DMS53 (cell line): ENCODE results near the gene SMURF2.
"Not testable (repeated sequence)": the region's sequence is repeated elsewhere in the genome, so short reads cannot be mapped to it uniquely, and the experiment has no call there.

ENCODE experiments used
- DNase-seq: peaks from one replicate; lab custom pipeline; 2025; lab: John Stamatoyannopoulos, UW

The SMURF2 gene

DNA sequence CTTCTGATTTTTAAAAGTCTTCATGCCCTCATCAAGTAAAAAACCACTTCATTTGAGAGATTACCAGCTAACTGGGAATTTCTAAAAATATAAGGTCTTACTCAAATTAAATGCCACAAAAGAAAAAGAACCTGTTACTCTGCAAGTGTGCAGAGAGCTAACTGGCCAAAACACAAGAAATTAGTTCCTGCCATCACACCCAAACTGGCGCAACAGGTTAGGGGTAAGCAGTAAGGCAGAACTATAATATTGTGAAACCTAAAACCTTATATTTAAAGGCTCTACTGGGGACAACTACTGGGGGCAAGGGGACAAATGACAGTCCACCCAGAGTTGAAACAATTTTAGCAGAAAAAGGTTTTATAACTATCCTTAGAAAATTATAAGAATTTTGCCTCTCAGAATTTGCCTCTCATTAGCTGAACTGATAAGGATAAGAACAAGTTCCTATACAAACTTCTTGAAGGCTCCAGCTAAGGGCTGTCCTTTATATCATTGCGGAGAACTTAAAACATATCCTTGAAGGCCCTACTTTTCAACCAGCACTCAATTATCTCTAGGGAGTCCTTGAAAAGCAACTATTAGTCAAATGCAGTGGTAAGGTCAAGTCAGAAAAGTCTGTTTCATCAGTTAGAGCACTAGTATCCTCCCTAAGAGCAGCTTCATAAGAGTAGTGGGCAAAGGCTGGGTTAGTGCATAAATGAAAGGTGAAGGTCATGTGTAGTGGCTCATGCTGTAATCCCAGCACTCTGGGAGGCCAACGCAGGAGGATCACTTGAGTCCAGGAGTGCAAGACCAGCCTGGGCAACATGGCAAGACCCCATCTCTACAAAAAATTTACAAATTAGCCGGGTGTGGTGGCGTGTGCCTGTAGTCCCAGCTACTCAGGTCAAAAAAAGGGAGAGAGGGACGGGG is 31.5 kb downstream of the SMURF2 start:
- no peak for DNase-seq

DNA sequence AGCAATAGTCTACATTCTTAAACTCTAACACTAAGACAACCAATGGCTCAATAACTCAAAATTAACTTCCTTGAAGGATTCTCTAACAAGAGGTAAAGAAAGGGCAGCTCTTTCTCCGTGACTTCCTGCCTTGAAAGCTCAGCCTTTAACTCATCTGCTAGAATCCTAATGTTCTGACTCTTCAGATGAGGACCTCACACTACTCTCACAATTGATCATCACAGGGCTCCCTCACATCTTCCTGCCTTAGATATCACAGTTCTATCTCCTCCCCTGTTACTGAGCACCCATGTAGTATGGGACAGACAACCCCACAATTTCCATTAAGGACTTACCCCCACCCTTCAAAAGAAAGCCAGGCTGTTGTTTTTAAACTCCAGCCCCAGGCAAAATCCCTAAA is 33.5 kb downstream of the SMURF2 start:
- no peak for DNase-seq

DNA sequence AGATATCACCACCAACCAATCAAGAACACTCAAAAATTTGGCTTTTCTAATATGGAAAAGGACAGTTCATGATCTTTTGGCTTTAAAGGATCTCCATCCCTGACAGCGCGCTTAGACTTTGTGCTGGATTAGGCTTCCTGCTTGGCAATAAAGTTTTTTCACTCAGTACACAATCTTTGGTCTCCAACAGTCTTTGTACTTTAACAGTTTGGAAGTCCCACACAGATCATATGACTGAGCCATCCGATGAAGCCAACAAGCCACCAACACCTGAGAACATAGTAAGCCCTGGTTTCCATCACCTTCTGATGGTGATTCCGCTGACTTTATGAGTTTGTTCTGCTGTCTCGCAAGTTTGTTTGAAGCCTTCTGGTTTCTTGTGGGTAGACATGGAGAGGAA is 34.3 kb downstream of the SMURF2 start:
- no peak for DNase-seq

DNA sequence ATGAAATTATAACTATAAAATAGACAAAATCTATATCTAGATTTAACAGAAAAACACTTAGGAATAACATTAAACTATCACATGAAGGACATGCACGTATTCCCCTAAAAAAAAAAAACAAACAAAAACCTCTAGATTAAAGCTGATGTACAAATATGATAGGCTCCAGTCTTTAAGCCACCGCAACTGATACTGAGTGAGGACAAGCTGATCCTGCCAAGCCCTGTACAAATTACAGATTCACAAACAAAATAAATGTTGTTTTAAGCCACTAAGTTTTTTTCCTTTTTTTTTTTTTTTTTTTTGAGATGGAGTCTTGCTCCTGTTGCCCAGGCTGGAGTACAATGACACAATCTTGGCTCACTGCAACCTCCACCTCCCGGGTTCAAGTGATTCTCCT is 35.3 kb downstream of the SMURF2 start:
- no peak for DNase-seq

DNA sequence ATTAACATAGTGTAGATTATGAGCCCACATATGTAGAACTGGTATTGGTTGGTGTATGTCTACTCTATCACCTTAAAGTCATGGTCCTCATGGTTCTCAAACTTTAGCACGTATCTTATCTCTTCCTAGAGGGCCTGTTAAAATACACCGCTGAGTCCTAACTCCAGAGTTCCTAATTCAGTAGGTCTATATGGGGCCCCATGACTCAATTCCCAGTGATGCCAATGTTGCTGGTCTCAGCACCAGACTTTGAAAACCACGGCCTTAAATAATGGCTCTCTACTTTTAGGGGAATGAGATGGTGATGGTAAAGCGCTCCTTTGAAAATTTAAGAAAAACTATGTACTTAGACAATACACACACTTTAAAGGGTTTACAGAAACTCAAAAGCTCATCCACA is 36.6 kb downstream of the SMURF2 start:
- no peak for DNase-seq

DNA sequence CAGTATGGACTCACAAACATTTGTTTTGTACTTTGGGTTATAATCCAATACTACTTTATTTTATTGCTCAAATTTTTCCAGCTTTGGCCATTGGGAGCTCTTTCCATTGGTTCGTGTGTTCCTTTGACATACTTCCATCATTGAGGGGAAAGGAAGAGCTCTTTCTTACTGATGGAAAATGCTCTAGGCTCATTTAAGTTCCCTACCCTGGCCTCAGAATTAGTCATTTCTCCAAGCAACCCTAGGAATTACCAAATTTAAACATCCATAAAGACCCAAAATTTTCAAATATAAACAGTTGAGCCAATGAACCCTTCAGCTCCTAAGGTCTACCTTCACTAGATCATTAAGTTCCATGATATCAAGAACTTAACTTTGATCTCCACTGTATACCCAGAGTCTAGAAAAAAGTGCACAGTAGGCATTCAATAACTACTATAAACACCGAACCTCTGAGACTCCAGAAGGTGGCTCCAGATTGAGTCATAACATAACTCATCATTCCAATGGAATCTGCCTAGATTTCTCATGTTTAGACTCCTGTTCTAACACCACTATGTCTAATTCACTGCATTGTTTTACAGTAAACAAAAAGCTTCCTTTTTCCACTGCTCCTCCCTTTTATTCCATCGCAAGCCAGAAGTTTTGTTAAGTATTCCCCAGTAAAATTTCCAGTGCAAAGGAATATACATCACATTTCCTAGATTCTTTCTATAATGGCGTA is 39.0 kb downstream of the SMURF2 start:
- DNase-seq, result no peak

DNA sequence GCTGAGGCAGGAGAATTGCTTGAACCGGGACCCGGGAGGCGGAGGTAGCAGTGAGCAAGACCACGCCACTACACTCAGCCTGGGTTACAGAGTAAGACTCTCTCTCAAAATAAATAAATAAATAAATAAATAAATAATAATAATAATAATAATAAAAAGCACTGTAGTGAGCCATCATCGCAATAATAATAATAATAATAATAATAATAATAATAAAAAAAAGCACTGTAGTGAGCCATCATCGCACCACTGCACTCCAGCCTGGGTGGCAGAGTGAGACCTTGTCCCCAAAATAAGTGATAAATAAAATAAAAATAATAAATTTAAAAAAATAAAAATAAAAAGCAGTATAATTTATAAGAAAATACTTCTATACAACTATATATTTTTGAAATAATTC is 40.3 kb downstream of the SMURF2 start:
- DNase-seq, result no peak

DNA sequence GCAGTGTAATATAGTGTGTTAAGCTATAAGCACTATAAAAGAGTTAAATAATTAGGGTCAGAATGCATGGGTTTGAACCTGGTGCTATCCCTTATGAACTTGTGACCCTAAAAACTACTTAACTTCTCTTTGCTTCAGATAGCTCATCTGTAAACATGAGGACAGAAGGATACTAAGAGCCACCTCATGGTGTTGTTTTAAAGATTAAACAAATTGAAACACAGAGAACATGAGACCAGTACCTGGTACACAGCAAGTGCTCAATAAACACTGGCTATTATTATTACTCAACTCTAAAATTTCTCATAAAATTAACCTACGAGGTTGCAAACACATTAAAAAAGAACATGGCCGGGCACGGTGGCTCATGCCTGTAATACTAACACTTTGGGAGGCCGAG is 43.3 kb downstream of the SMURF2 start:
- no peak for DNase-seq

DNA sequence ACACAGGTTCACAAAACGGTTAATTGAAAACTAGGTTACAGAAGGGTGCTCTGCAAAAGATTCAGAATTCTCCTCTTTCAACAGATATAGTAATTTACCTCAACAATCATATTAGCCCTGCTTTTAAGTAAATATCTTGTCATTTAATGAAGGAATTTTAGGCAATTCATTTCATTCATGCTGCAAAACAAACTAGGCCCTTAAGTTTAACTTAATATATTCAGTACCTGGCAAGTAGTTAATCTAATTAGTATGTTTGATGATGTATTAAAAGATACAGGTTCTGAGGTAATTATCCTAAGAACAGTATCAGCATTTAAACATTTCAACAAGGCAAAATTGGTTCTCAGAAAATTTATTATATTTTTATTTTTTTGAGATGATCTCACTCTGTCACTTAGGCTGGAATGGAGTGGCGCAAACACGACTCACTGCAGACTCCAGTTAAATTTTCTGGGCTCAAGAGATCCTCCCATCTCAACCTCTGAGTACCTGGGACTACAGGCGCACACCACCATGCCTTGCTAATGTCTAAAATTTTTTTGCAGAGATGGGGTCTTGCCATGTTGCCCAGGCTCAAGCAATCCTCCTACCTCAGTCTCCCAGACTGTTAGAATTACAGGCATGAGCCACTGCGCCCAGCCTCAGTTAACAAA is 44.9 kb downstream of the SMURF2 start:
- no peak for DNase-seq

DNA sequence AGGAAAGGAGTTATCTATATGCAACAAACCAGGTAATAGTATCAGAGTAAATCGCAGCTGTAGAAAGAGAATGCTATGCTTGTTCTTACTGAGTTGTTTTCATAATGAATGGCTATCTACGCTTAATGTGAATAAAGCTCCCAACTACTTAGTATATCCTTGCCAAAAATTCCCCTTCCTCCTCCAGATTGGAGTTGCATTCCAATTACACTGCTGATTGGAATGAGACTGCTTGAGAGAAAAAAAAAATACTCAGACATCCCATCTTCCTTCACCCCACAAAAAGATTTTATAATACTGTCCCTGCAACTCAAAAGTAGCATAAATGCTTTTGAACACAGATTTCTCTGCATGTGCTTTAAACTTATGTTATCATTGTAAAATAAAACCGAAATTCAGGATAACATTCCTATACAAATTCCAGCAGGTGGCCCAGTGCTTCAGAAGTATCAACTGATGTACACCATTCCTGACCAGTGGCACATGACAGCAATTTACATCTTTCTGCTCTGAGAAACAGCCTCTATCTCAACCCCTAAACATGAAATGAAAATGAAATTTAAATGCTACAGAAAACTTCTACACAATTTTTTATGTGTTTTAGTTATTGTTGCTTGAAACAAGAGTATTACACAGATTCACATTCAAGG is 47.0 kb downstream of the SMURF2 start:
- no peak for DNase-seq

DNA sequence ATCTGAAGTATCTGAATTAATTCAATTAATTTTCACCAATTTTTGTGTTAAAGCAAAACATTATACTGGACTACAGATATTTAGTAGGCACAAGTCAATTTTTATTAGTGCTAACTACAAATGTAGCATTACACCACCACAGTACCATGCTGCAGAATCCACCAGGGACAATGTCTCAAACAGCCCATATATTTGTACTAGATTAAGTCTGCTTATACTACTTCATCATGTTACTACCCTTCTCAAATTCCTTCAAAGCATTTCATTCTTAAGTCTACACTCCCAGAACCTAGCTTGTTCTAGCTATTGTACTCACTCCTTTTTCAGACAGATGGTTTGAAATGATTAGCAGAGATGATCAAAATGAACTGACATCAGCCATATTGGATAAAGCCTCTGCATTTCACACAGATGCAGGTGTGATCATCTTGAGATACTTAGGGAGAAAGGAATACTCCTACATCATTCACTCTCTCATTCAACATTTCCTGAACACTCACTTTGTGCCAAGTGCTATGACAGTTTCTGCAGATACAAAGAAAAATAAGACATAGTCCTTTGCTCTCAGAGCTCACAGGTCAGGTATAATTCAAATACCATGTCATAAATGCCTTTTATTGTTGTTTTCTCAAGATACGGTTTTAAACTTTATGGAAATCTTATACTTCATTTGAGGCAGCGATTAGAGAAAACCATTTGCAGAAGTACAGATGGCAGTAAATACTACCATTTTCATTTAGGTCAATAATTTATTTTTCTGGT is 47.7 kb downstream of the SMURF2 start:
- no peak for DNase-seq

DNA sequence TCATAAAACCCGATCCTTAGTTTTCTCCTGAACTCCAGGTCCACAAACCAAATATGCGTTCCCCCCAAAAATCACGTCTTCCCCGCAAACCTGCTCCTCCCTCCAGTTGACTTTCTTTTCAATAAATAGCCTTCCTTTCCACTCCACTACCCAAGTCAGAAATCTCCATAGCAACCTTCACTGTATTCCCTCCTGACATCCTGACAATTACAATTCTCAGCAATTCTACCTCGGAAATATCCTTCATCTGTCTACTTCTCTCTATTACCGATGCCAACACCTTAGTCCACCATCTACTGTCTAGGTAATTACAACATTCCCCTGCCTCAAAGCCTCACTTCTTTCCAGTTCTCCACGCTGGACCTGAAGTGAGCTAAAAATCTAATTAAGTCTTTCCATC is 50.7 kb downstream of the SMURF2 start:
- DNase-seq, result no peak

DNA sequence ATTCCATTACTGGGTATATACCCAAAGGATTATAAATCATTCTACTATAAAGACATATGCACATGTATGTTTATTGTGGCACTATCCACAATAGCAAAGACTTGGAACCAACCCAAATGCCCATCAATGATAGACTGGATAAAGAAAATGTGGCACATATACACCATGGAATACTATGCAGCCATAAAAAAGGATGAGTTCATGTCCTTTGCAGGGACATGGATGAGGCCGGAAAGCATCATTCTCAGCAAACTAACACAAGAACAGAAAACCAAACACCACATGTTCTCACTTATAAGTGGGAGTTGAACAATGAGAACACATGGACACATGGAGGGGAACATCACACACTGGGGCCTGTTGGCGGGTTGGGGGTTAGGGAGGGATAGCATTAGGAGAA is 51.9 kb downstream of the SMURF2 start:
- DNase-seq, result not testable (repeated sequence)

DNA sequence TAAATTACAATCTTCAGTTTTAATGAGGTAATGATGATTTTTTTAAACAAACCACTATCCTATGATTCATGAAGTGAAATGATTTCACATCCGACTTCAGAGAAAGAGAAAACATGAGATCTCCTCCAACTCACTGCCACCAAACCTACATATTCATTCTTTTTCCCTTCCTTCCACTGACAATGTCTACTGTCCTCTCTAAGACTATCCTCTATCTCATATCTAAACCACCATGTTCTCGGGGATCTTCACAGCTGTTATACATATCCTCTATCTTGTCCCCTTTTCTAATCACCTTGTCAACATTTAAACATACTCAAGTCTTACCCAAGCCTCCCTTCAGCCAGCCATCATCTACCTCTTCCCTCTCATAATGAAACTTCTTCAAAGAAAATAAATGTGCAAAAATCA is 53.5 kb downstream of the SMURF2 start:
- DNase-seq, result no peak

DNA sequence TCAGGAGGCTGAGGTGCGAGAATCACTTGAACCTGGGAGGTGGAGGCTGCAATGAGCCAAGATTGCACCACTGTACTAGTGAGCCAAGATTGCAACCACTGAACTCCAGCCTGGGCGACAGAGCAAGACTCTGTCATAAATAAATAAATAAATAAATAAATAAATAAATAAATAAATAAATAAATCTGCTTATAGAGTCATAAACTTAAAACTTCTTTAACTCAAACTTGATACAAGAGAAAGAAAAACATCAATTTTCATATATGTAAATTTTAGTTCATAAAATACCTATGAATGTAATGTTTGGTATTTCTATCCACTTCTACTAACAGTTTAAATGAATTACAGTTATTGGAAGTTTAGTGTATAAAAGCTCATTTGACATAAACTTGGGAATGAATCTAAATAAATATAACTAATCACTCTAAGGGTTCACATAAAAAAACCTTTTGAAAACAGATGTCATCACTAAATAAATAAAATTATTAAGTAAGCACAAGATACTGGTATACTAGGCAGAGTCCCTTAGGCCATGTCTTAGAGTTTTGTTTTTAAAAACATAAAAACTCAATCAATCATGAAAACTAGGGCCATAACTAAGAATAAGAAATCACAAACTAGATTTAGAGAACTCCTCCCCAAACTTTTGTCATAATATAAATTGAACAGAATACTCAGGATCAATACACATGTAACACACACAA is 54.1 kb downstream of the SMURF2 start:
- no peak for DNase-seq

DNA sequence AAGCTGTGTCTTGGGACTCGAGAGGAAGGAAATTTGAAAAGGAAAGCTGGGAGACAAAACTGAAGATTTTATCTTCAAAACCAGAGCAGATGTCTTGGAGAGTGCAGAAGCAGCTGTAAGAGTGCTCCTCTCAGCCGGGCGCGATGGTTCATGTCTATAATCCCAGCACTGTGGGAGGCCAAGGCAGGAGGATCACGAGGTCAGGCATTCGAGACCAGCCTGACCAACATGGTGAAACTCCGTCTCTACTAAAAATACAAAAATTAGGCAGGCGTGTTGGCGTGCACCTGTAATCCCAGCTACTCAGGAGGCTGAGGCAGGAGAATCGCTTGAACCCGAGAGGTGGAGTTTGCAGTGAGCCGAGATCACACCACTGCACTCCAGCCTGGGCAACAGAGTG is 57.6 kb downstream of the SMURF2 start:
- not testable (repeated sequence) for DNase-seq

DNA sequence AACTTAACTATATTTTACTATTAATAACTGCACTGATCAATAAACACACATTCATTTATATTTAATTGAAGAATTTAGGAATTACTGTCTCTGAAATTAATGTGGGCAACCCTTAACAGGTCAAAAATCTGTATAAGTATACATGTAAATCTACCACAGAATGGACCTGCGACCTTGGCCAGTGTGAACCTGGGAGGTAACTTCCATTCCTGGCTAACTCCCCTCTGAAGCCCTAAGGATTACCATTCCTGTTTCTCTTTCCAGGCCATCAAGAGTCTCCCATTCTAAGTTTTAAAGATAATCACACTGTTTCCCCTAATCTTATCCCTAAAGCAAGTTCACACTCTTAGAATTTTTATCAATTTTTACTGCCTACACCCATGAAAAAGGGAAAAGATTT is 58.1 kb downstream of the SMURF2 start:
- no peak for DNase-seq

DNA sequence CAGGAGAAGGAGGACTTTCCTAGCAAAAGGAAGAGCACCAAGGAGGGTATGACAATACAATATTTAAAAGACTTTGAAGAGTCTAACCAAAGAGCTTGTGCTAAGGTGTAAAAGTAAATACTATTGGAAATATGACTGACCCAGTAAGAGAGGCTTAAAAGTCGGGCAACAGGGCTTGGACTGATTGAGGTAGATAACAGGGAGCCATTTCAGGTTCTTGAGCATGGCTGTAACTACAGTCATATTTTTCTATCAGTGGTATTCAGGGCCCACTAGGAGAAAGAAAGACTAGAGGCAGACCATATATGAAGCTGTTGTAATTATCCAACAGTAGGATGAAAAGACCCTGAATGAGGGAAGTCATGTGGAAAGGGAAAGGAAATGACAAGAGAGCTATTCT is 62.3 kb downstream of the SMURF2 start:
- no peak for DNase-seq

DNA sequence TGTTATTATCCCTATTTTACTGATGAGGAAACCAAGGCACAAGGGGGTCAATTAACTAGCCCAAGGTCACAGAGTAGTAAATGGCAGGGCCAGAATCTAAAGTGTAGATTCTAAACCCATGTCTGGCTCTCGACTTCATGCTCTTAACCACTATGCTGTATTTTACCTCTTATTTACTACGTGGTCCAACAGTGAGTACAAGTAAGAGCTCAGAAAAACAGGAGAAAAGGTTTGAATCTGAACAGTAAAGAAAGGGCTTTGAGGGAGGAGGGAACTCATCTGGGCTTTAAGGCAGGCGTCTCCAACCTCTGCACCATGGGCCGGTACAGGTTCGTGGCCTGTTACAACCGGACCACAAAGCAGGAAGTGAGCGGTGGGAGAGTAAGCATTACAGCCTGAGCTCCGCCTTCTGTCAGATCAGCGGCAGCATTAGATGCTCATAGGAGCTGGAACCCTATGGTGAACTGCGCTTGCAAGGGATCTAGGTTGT is 62.9 kb downstream of the SMURF2 start:
- DNase-seq, result no peak

DNA sequence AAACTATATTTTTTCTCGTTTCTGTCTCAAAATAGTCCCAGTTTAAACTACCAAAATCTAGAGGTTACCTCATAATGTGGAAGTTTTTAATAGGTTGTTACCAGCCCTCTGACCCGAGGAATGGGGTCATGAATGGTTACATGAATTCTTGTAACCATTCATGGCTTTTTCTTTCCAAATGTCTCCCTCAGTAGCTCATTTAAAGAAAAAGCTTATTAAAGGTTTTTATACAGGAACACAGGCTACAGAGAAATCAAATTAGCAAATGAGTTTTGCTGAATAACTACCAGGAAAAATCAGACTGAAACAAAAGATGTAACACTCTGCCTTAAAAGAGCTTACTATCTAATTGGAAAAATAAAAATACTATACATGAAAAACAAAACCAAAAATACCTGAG is 63.4 kb downstream of the SMURF2 start:
- no peak for DNase-seq

DNA sequence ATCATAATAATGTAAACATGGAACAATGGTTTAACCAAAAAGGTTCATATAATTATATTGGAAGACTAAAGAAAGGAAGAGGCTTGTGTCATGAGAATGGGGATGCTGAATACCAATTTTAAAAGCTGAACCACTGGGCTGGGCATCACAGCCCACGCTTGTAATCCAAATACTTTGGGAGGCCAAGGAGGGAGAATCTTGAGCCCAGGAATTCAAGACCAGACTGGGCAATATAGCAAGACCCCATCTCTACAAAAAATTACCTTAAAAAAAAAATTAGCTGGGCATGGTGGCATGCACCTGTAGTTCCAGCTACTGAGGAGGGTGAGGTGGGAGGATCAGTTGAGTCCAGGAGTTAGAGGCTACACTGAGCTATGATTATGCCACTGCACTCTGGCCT is 65.1 kb downstream of the SMURF2 start:
- no peak for DNase-seq
